ENCODE results near the gene C19orf85. TPM values are rescaled to one million over a fixed set of nuclear protein-coding genes. Genes with fewer than 3 reads are reported as not detected.
"Not testable (repeated sequence)": the region's sequence is repeated elsewhere in the genome, so short reads cannot be mapped to it uniquely, and the experiment has no call there.

Gene C19orf85
- total RNA-seq, 1 experiment from 2014 or later = not detected

GRCh38 chr19:55423225-55424005 lies 41.1 kb downstream of the C19orf85 start:
- ATAC-seq = no peak
- CTCF ChIA-PET = no interaction called here
- no TSS peak for BruUV-seq (replicated peaks)
- no peak overlapping the region for H3K4me3 ChIP-seq (ENCODE audit: low read length)
- no peak overlapping the region for H3K9ac ChIP-seq (ENCODE audit: low read length)
- H3K9me2 ChIP-seq (replicated peaks; ENCODE audit: low read length) = no peaks in the 10 kb centered on the region
- no peaks in the 10 kb centered on the region for H3K9me3 ChIP-seq (ENCODE audit: low read length)
- no peaks in the 10 kb centered on the region for H3K4me1 ChIP-seq (ENCODE audit: insufficient read depth, low read length)
- intact Hi-C loops (cut with micrococcal nuclease) = no loop called here
- H4K20me1 ChIP-seq (ENCODE audit: low read length) = no peaks in the 10 kb centered on the region
- H3K79me2 ChIP-seq (ENCODE audit: low read length) = no peaks in the 10 kb centered on the region
- TF ChIP-seq EZH2 (IDR thresholded peaks at IDR 0.05; ENCODE audit: low read length, unreplicated experiment) (no peak), EZH2phosphoT487 (IDR thresholded peaks at IDR 0.05; ENCODE audit: borderline replicate concordance, low read length) (no peak), CTCF (conservative IDR thresholded peaks at IDR 0.05; ENCODE audit: low read depth, low read length) (no peak)
- no peak overlapping the region for H2AFZ ChIP-seq (ENCODE audit: low read length)
- no peaks in the 10 kb centered on the region for H3K36me3 ChIP-seq (ENCODE audit: low read depth, low read length)
- H3F3A ChIP-seq (ENCODE audit: low read length, unreplicated experiment) = no peaks in the 10 kb centered on the region
- peaks cover 18% of the 10 kb centered on the region; the same call in 1 of the 2 replicates for H3K27me3 ChIP-seq (ENCODE audit: low read length)
- POLR2A ChIA-PET (ENCODE audit: unreplicated experiment) = interaction anchor here (0.6 kb wide), 1 partner anchor 53 kb away, joined by 4 read pairs; the partner anchor contains the start of gene ZNF628
- no peak overlapping the region for H3K27ac ChIP-seq (ENCODE audit: low read length)
- H3K4me2 ChIP-seq (ENCODE audit: low read length) = no peak overlapping the region
- DNase-seq = no peak

- ATAC-seq; intact Hi-C loops (cut with micrococcal nuclease); H3K9me3 ChIP-seq (ENCODE audit: low read length); H3K36me3 ChIP-seq (ENCODE audit: low read depth, low read length); H3K79me2 ChIP-seq (ENCODE audit: low read length); CTCF ChIA-PET; H2AFZ ChIP-seq (ENCODE audit: low read length); H3K4me2 ChIP-seq (ENCODE audit: low read length); H3K27ac ChIP-seq (ENCODE audit: low read length); H3K4me3 ChIP-seq (ENCODE audit: low read length); H3K4me1 ChIP-seq (ENCODE audit: insufficient read depth, low read length); H3K9me2 ChIP-seq (replicated peaks; ENCODE audit: low read length); H3K9ac ChIP-seq (ENCODE audit: low read length); POLR2A ChIA-PET (ENCODE audit: unreplicated experiment); BruUV-seq (replicated peaks); DNase-seq; H4K20me1 ChIP-seq (ENCODE audit: low read length); H3F3A ChIP-seq (ENCODE audit: low read length, unreplicated experiment): not testable (repeated sequence)
- peaks cover 17% of the 10 kb centered on the region; the same call in 1 of the 2 replicates for H3K27me3 ChIP-seq (ENCODE audit: low read length)
Observed at GRCh38 chr19:55421281-55421680, 43.3 kb downstream of the C19orf85 start.

GRCh38 chr19:55419624-55420236 lies 44.8 kb downstream of the C19orf85 start:
- CTCF ChIA-PET = no interaction called here
- Histone ChIP-seq H3K36me3 (ENCODE audit: low read depth, low read length) (no peaks in the 10 kb centered on the region), H3K27ac (ENCODE audit: low read length) (no peak overlapping the region), H3K9ac (ENCODE audit: low read length) (no peak overlapping the region), H3K79me2 (ENCODE audit: low read length) (no peaks in the 10 kb centered on the region), H3K4me2 (ENCODE audit: low read length) (no peak overlapping the region), H2AFZ (ENCODE audit: low read length) (no peak overlapping the region), H3K9me2 (replicated peaks; ENCODE audit: low read length) (no peaks in the 10 kb centered on the region), H3K27me3 (ENCODE audit: low read length) (peaks cover 9% of the 10 kb centered on the region; the same call in 1 of the 2 replicates), H3K4me3 (ENCODE audit: low read length) (no peak overlapping the region), H3F3A (ENCODE audit: low read length, unreplicated experiment) (no peaks in the 10 kb centered on the region), H3K4me1 (ENCODE audit: insufficient read depth, low read length) (no peaks in the 10 kb centered on the region), H4K20me1 (ENCODE audit: low read length) (no peaks in the 10 kb centered on the region), H3K9me3 (ENCODE audit: low read length) (no peaks in the 10 kb centered on the region)
- POLR2A ChIA-PET (ENCODE audit: unreplicated experiment) = no interaction called here
- no peak for ATAC-seq
- no TSS peak for BruUV-seq (replicated peaks)
- TF ChIP-seq EZH2 (IDR thresholded peaks at IDR 0.05; ENCODE audit: low read length, unreplicated experiment) (no peak), CTCF (conservative IDR thresholded peaks at IDR 0.05; ENCODE audit: low read depth, low read length) (no peak), EZH2phosphoT487 (IDR thresholded peaks at IDR 0.05; ENCODE audit: borderline replicate concordance, low read length) (no peak)
- DNase-seq = no peak
- intact Hi-C loops (cut with micrococcal nuclease) = no loop called here

All from PC-3 (cell line).